Ascending aorta (tissue), 2 donors: ENCODE data around the gene CCDC63. TPM values are rescaled to one million over a fixed set of nuclear protein-coding genes. Genes with fewer than 3 reads are reported as not detected.
A peak's percentile ranks its signal among the peaks of the same experiment; 100 is the strongest.

Experiments used
- DNase-seq, 2 donors: peaks; one replicate each; pipeline ENCODE4 v3.0.0-alpha.2; 2019; ENCODE audit warnings: low spot score in 2 of 2
- H3K27ac ChIP-seq, 2 donors: fragments of 200-600 bp; sonication (generic); one replicate each; pipeline ENCODE4 v1.5.1; 2016 to 2017; ENCODE audit warnings: mild to moderate bottlenecking in 1 of 2
- H3K27me3 ChIP-seq: fragments of 200-600 bp; sonication (generic); one replicate; pipeline ENCODE4 v1.5.1; 2017
- H3K36me3 ChIP-seq, 2 donors: fragments of 200-600 bp; sonication (generic); one replicate each; pipeline ENCODE4 v1.5.1; 2016
- H3K4me1 ChIP-seq, 2 donors: fragments of 200-600 bp; sonication (generic); one replicate each; pipeline ENCODE4 v1.5.1; 2016 to 2017; ENCODE audit warnings: mild to moderate bottlenecking in 1 of 2
- H3K4me3 ChIP-seq, 2 donors: fragments of 200-600 bp; sonication (generic); one replicate each; pipeline ENCODE4 v1.5.1; 2016 to 2017; ENCODE audit warnings: mild to moderate bottlenecking in 1 of 2
- H3K9me3 ChIP-seq, 2 donors: fragments of 200-600 bp; sonication (generic); one replicate each; pipeline ENCODE4 v1.5.1; 2016
- CTCF ChIP-seq, 3 experiments: fragments of 200-600 bp in 2 of 3; fragments of 450-650 bp in 1 of 3; sonication (generic) in 2 of 3; IDR thresholded peaks; one replicate each; pipeline ENCODE4 v1.5.1; 2016 to 2019; ENCODE audit warnings: antibody characterized with exemption in 3 of 3, mild to moderate bottlenecking in 1 of 3, moderate library complexity in 1 of 3
- intact Hi-C: fragments of 100-400 bp; cut with DNase I; formaldehyde crosslinking; loops from one replicate; pipeline ENCODE4 v1.15.1; 2023
- total RNA-seq: library from RNA; depleted of rRNA; stranded (reverse); fragments of >200 nt; gene quantifications from one replicate; pipeline ENCODE4 v1.1.0, GENCODE V29; 2016

The CCDC63 gene
- total RNA-seq, 1 donor from 2014 or later, result not detected

- no peak overlapping the region for H3K4me3 ChIP-seq
- TF ChIP-seq CTCF (IDR thresholded peaks at IDR 0.05), result no peak
- intact Hi-C loops, result no loop called here
Measured at GRCh38 chr12:110824342-110824741, 22.4 kb upstream of the CCDC63 start.

GRCh38 chr12:110825530-110825929 is 21.3 kb upstream of the CCDC63 start:
- Histone ChIP-seq H3K4me1 (no peaks in the 10 kb centered on the region), H3K9me3 (no peaks in the 10 kb centered on the region), H3K4me3 (no peak overlapping the region), H3K36me3 (no peaks in the 10 kb centered on the region), H3K27me3 (no peaks in the 10 kb centered on the region), H3K27ac (no peak overlapping the region)
- intact Hi-C loops, result no loop called here
- no peak for DNase-seq
- TF ChIP-seq CTCF (IDR thresholded peaks at IDR 0.05), result no peak

More at GRCh38 chr12:110824342-110824741, 22.4 kb upstream of the CCDC63 start:
- no peak overlapping the region for H3K27ac ChIP-seq
- H3K36me3 ChIP-seq, result no peaks in the 10 kb centered on the region
- DNase-seq, result no peak
- no peaks in the 10 kb centered on the region for H3K9me3 ChIP-seq
- no peaks in the 10 kb centered on the region for H3K4me1 ChIP-seq
- no peaks in the 10 kb centered on the region for H3K27me3 ChIP-seq

GRCh38 chr12:110826592-110827200 is 20.1 kb upstream of the CCDC63 start:
- no peak overlapping the region for H3K4me3 ChIP-seq
- peak; percentile 45 to 77 (median 58) for TF ChIP-seq CTCF (IDR thresholded peaks at IDR 0.05)
- H3K36me3 ChIP-seq, result no peaks in the 10 kb centered on the region
- H3K4me1 ChIP-seq, result no peaks in the 10 kb centered on the region
- DNase-seq, result peak; percentile 45 to 88
- H3K27ac ChIP-seq, result no peak overlapping the region
- H3K27me3 ChIP-seq, result no peaks in the 10 kb centered on the region
- intact Hi-C loops, result no loop called here
- H3K9me3 ChIP-seq, result no peaks in the 10 kb centered on the region

GRCh38 chr12:110829308-110829707 is 17.5 kb upstream of the CCDC63 start:
- no peaks in the 10 kb centered on the region for H3K36me3 ChIP-seq
- no peak overlapping the region for H3K4me3 ChIP-seq
- no peaks in the 10 kb centered on the region for H3K9me3 ChIP-seq
- no peaks in the 10 kb centered on the region for H3K4me1 ChIP-seq
- DNase-seq, result no peak
- no peak overlapping the region for H3K27ac ChIP-seq
- intact Hi-C loops, result no loop called here
- TF ChIP-seq CTCF (IDR thresholded peaks at IDR 0.05), result no peak
- no peaks in the 10 kb centered on the region for H3K27me3 ChIP-seq

- H3K9me3 ChIP-seq, result no peaks in the 10 kb centered on the region
- H3K4me3 ChIP-seq, result no peak overlapping the region
- no peak for TF ChIP-seq CTCF (IDR thresholded peaks at IDR 0.05)
- H3K36me3 ChIP-seq, result no peaks in the 10 kb centered on the region
- H3K27ac ChIP-seq, result no peak overlapping the region
- intact Hi-C loops, result no loop called here
- DNase-seq, result no peak
- H3K27me3 ChIP-seq, result no peaks in the 10 kb centered on the region
- H3K4me1 ChIP-seq, result no peaks in the 10 kb centered on the region
Measured at GRCh38 chr12:110836291-110836690, 10.5 kb upstream of the CCDC63 start.

GRCh38 chr12:110841007-110841406 is 5.8 kb upstream of the CCDC63 start:
- Histone ChIP-seq H3K27me3 (no peaks in the 10 kb centered on the region), H3K36me3 (no peaks in the 10 kb centered on the region), H3K4me1 (peaks cover 0 to 6% of the 10 kb centered on the region in 2 donors), H3K4me3 (no peak overlapping the region), H3K9me3 (no peaks in the 10 kb centered on the region), H3K27ac (no peak overlapping the region)
- no peak for DNase-seq
- intact Hi-C loops, result no loop called here
- no peak for TF ChIP-seq CTCF (IDR thresholded peaks at IDR 0.05)
